ENCODE data around the gene SFTPB.

GRCh38 chr2:85675427-85675826, 7.4 kb upstream of the SFTPB start:
- TF ChIP-seq CTCF (IDR thresholded peaks at IDR 0.05 in 4 of 5, conservative IDR thresholded peaks at IDR 0.05 in 1 of 5) (no peak), POLR2A (IDR thresholded peaks at IDR 0.05) (no peak)
